ENCODE results near the gene TMEM143. TPM values are rescaled to one million over a fixed set of nuclear protein-coding genes. Genes with fewer than 3 reads are reported as not detected.

TMEM143 gene
- total and polyA plus RNA-seq, 4 donors = 4.1 to 12.3 (median 9.3) TPM

- Histone ChIP-seq H3K27ac (ENCODE audit: low read depth in 1 of 2, low read length in 1 of 2) (no peak overlapping the region), H3K9me3 (ENCODE audit: control insufficient read depth in 4 of 4, insufficient read depth in 3 of 4, low read length in 3 of 4) (no peaks in the 10 kb centered on the region), H3K27me3 (ENCODE audit: control insufficient read depth in 3 of 3, insufficient read depth in 3 of 3, low read length in 2 of 3) (no peaks in the 10 kb centered on the region), H3K4me3 (no peak overlapping the region), H3K36me3 (ENCODE audit: control insufficient read depth in 4 of 4, insufficient read depth in 4 of 4, low read length in 4 of 4) (no peaks in the 10 kb centered on the region), H3K9ac (ENCODE audit: insufficient read depth in 1 of 2, low read length in 2 of 2) (no peak overlapping the region), H3K4me1 (ENCODE audit: control insufficient read depth in 5 of 5, insufficient read depth in 5 of 5, low read length in 5 of 5) (no peaks in the 10 kb centered on the region)
- ATAC-seq (ENCODE audit: insufficient read depth, low FRiP score) (no peak), DNase-seq (no peak)
- WGBS, 2 donors = 71 to 78% methylated on average over 7 of the region's 7 CpGs
- TF ChIP-seq CTCF (IDR thresholded peaks at IDR 0.05; ENCODE audit: control extremely low read depth, extremely low read depth) = no peak
These were observed 7.6 kb upstream of the TMEM143 start for GRCh38 chr19:48371367-48371766.

- DNase-seq (no peak), ATAC-seq (ENCODE audit: insufficient read depth, low FRiP score) (no peak)
- WGBS, 2 donors = 90 to 97% methylated on average over 4 of the region's 4 CpGs
- no peaks in the 10 kb centered on the region for H3K4me1 ChIP-seq (ENCODE audit: control insufficient read depth in 5 of 5, insufficient read depth in 5 of 5, low read length in 5 of 5)
- no peak overlapping the region for H3K27ac ChIP-seq (ENCODE audit: low read depth in 1 of 2, low read length in 1 of 2)
- no peak overlapping the region for H3K4me3 ChIP-seq
- H3K9ac ChIP-seq (ENCODE audit: insufficient read depth in 1 of 2, low read length in 2 of 2) = no peak overlapping the region
- TF ChIP-seq CTCF (IDR thresholded peaks at IDR 0.05; ENCODE audit: control extremely low read depth, extremely low read depth) = no peak
- H3K27me3 ChIP-seq (ENCODE audit: control insufficient read depth in 3 of 3, insufficient read depth in 3 of 3, low read length in 2 of 3) = no peaks in the 10 kb centered on the region
- no peaks in the 10 kb centered on the region for H3K9me3 ChIP-seq (ENCODE audit: control insufficient read depth in 4 of 4, insufficient read depth in 3 of 4, low read length in 3 of 4)
- no peaks in the 10 kb centered on the region for H3K36me3 ChIP-seq (ENCODE audit: control insufficient read depth in 4 of 4, insufficient read depth in 4 of 4, low read length in 4 of 4)
These were observed 7.2 kb upstream of the TMEM143 start for GRCh38 chr19:48370955-48371354.

- Histone ChIP-seq H3K27me3 (ENCODE audit: control insufficient read depth in 3 of 3, insufficient read depth in 3 of 3, low read length in 2 of 3) (no peaks in the 10 kb centered on the region), H3K9me3 (ENCODE audit: control insufficient read depth in 4 of 4, insufficient read depth in 3 of 4, low read length in 3 of 4) (no peaks in the 10 kb centered on the region), H3K9ac (ENCODE audit: insufficient read depth in 1 of 2, low read length in 2 of 2) (no peak overlapping the region), H3K27ac (ENCODE audit: low read depth in 1 of 2, low read length in 1 of 2) (no peak overlapping the region), H3K4me3 (no peak overlapping the region), H3K36me3 (ENCODE audit: control insufficient read depth in 4 of 4, insufficient read depth in 4 of 4, low read length in 4 of 4) (no peaks in the 10 kb centered on the region), H3K4me1 (ENCODE audit: control insufficient read depth in 5 of 5, insufficient read depth in 5 of 5, low read length in 5 of 5) (peaks cover 0 to 4% (median 2%) of the 10 kb centered on the region in 5 donors)
- 78 to 79% methylated on average over 13 to 14 of the region's 14 CpGs for WGBS, 2 donors
- no peak for DNase-seq
- no peak for ATAC-seq (ENCODE audit: insufficient read depth, low FRiP score)
- TF ChIP-seq CTCF (IDR thresholded peaks at IDR 0.05; ENCODE audit: control extremely low read depth, extremely low read depth) = no peak
These were observed 5.2 kb upstream of the TMEM143 start for GRCh38 chr19:48368936-48369335.

- 72 to 85% methylated on average over 5 of the region's 5 CpGs for WGBS, 2 donors
- no peak for DNase-seq
- TF ChIP-seq CTCF (IDR thresholded peaks at IDR 0.05; ENCODE audit: control extremely low read depth, extremely low read depth) = no peak
- Histone ChIP-seq H3K4me3 (no peak overlapping the region), H3K9me3 (ENCODE audit: control insufficient read depth in 4 of 4, insufficient read depth in 3 of 4, low read length in 3 of 4) (no peaks in the 10 kb centered on the region), H3K27me3 (ENCODE audit: control insufficient read depth in 3 of 3, insufficient read depth in 3 of 3, low read length in 2 of 3) (no peaks in the 10 kb centered on the region), H3K9ac (ENCODE audit: insufficient read depth in 1 of 2, low read length in 2 of 2) (no peak overlapping the region), H3K27ac (ENCODE audit: low read depth in 1 of 2, low read length in 1 of 2) (no peak overlapping the region), H3K4me1 (ENCODE audit: control insufficient read depth in 5 of 5, insufficient read depth in 5 of 5, low read length in 5 of 5) (peaks cover 0 to 9% (median 2%) of the 10 kb centered on the region in 5 donors), H3K36me3 (ENCODE audit: control insufficient read depth in 4 of 4, insufficient read depth in 4 of 4, low read length in 4 of 4) (no peaks in the 10 kb centered on the region)
- no peak for ATAC-seq (ENCODE audit: insufficient read depth, low FRiP score)
These were observed 4.1 kb upstream of the TMEM143 start for GRCh38 chr19:48367855-48368254.
